Endothelial cell of umbilical vein (primary cell): ENCODE measurements around the gene ZNF79. TPM values are rescaled to one million over a fixed set of nuclear protein-coding genes. Genes with fewer than 3 reads are reported as not detected.

Experiments
- BruUV-seq: library from RNA; stranded (reverse); fragments of 400-500 nt; replicated peaks from 2 replicates; lab custom pipeline; 2021; lab: Mats Ljungman, UMichigan
- CTCF ChIA-PET: fragments of 300-600, 350-600 bp; sonication (Branson Sonifier 250); formaldehyde crosslinking; loops from one replicate; lab custom pipeline; 2021; ENCODE audit warnings: antibody characterized with exemption, inconsistent platforms; lab: Charles Lee
- POLR2A ChIA-PET: fragments of 300-600, 350-600 bp; sonication (Branson Sonifier 250); formaldehyde crosslinking; loops from one replicate; lab custom pipeline; 2021; ENCODE audit warnings: antibody characterized with exemption, inconsistent platforms; lab: Charles Lee
- DNase-seq: peaks from one replicate; pipeline ENCODE4 v3.0.0-alpha.2; 2011; ENCODE audit warnings: low read depth, low spot score
- FAIRE-seq: peaks from 2 replicates; lab custom pipeline; 2011; peaks lifted over from hg19 to GRCh38; lab: Jason Lieb, UNC
- H2AFZ ChIP-seq: 2 replicates; pipeline ENCODE4 v1.6.0; 2012; ENCODE audit warnings: low read depth, low read length, control low read depth, inconsistent platforms
- H3K27ac ChIP-seq: 2 replicates; pipeline ENCODE4 v1.5.1; 2011; ENCODE audit warnings: low read depth, mild to moderate bottlenecking, control low read depth, low read length, moderate library complexity; ENCODE audit not compliant: insufficient read depth
- H3K27me3 ChIP-seq, 2 experiments: 2 replicates each; pipeline versions ENCODE4 v1.6.0 to v1.6.1; 2011; ENCODE audit warnings: low read length in 2 of 2, mixed read lengths in 1 of 2; ENCODE audit not compliant: control insufficient read depth in 2 of 2, insufficient read depth in 2 of 2
- H3K36me3 ChIP-seq, 2 experiments: 2 replicates in 1 of 2; 3 replicates in 1 of 2; pipeline ENCODE4 v1.5.1; 2011; ENCODE audit warnings: low read length in 2 of 2, mild to moderate bottlenecking in 1 of 2, moderate library complexity in 1 of 2; ENCODE audit not compliant: control insufficient read depth in 2 of 2, insufficient read depth in 2 of 2; ENCODE audit errors: extremely low read depth in 1 of 2
- H3K4me1 ChIP-seq: 3 replicates; pipeline ENCODE4 v1.5.1; 2011; ENCODE audit warnings: mild to moderate bottlenecking, low read length; ENCODE audit not compliant: control insufficient read depth, insufficient read depth; ENCODE audit errors: extremely low read depth
- H3K4me2 ChIP-seq: 2 replicates; pipeline ENCODE4 v1.6.1; 2011; ENCODE audit warnings: low read length, control low read depth, mixed read lengths; ENCODE audit not compliant: insufficient read depth
- H3K4me3 ChIP-seq, 3 experiments: fragments of 200-600 bp in 1 of 3; sonication (generic), shearing (Covaris generic) in 1 of 3; replicated peaks in 1 of 3; 2 replicates each; pipeline ENCODE4 v1.5.1; 2011 to 2016; ENCODE audit warnings: control low read depth in 3 of 3, low read length in 3 of 3, mild to moderate bottlenecking in 2 of 3, inconsistent platforms in 1 of 3, low read depth in 1 of 3, moderate library complexity in 1 of 3; ENCODE audit not compliant: insufficient read depth in 1 of 3
- H3K79me2 ChIP-seq: 2 replicates; pipeline ENCODE4 v1.6.0; 2012; ENCODE audit warnings: low read length, inconsistent platforms; ENCODE audit not compliant: control insufficient read depth, insufficient read depth
- H3K9ac ChIP-seq: replicated peaks from 2 replicates; pipeline ENCODE3; 2011; ENCODE audit warnings: low read length, control low read depth; ENCODE audit not compliant: insufficient read depth; ENCODE audit errors: extremely low read depth
- H3K9me1 ChIP-seq: replicated peaks from 3 replicates; pipeline ENCODE4 v1.6.0; 2011; ENCODE audit warnings: mild to moderate bottlenecking, low read length; ENCODE audit not compliant: control insufficient read depth, insufficient read depth; ENCODE audit errors: extremely low read depth
- H3K9me3 ChIP-seq: replicated peaks from 2 replicates; pipeline ENCODE4 v1.5.1; 2012; ENCODE audit warnings: low read length, inconsistent platforms; ENCODE audit not compliant: control insufficient read depth, insufficient read depth
- H4K20me1 ChIP-seq: replicated peaks from 2 replicates; pipeline ENCODE3; 2011; ENCODE audit warnings: mild to moderate bottlenecking, low read length; ENCODE audit not compliant: control insufficient read depth, insufficient read depth; ENCODE audit errors: extremely low read depth
- EZH2 ChIP-seq: IDR thresholded peaks from 2 replicates; pipeline ENCODE4 v1.6.1; 2012; ENCODE audit warnings: borderline replicate concordance, low read depth, mild to moderate bottlenecking, moderate library complexity, low read length, inconsistent platforms; ENCODE audit not compliant: severe bottlenecking
- FOS ChIP-seq: IDR thresholded peaks from 2 replicates; pipeline ENCODE4 v1.6.1; 2011; ENCODE audit warnings: mild to moderate bottlenecking, low read length, moderate library complexity, borderline replicate concordance; ENCODE audit not compliant: insufficient read depth
- GATA2 ChIP-seq: IDR thresholded peaks from 2 replicates; pipeline ENCODE4 v1.7.0; 2011; ENCODE audit warnings: low read depth, mild to moderate bottlenecking, moderate library complexity, mixed read lengths, low read length; ENCODE audit not compliant: insufficient read length, insufficient read depth
- JUN ChIP-seq: IDR thresholded peaks from 2 replicates; pipeline ENCODE4 v1.6.1; 2011; ENCODE audit warnings: borderline replicate concordance, low read depth; ENCODE audit not compliant: insufficient read length, insufficient read depth
- MAX ChIP-seq: IDR thresholded peaks from 2 replicates; pipeline ENCODE4 v1.6.1; 2011; ENCODE audit not compliant: insufficient read depth, insufficient read length
- MYC ChIP-seq: IDR thresholded peaks from one replicate; pipeline ENCODE4 v1.6.1; 2011; ENCODE audit warnings: mild to moderate bottlenecking, low read depth, low read length
- POLR2A ChIP-seq: IDR thresholded peaks from 2 replicates; pipeline ENCODE4 v1.6.1; 2012; ENCODE audit warnings: low read depth, mild to moderate bottlenecking, control low read depth, low read length
- dilution Hi-C: fragments of 300-500 bp; cut with MboI; formaldehyde crosslinking; loops from one replicate; pipeline ENCODE4 v1.15.0; 2019; ENCODE audit warnings: low sequenced_read_pairs; ENCODE audit not compliant: extremely low pct_ligation_motif_present
- intact Hi-C: fragments of 100-400 bp; cut with micrococcal nuclease; formaldehyde crosslinking; loops from one replicate; pipeline ENCODE4 v1.10.0; 2022
- polyA plus RNA-seq, 4 experiments: library from polyadenylated mRNA; depleted of rRNA in 3 of 4; stranded (reverse) in 3 of 4; unstranded in 1 of 4; fragments of >200 nt; gene quantifications; 2 replicates each; pipeline versions ENCODE4 v1.2.1 to v1.2.3, GENCODE V29; 2011 to 2012; ENCODE audit warnings: missing spikeins in 1 of 4
- total RNA-seq: library from RNA; stranded (reverse); gene quantifications from 2 replicates; pipeline ENCODE4 v1.2.3, GENCODE V29; 2021
- TF ChIP-seq, protein P1 (sequence below), 2 donors: IDR thresholded peaks; 1 replicate in 1 of 2; 2 replicates in 1 of 2; pipeline ENCODE4 v1.5.1; 2011; ENCODE audit warnings: low read length in 2 of 2, mild to moderate bottlenecking in 2 of 2, moderate library complexity in 2 of 2, control low read depth in 1 of 2, inconsistent platforms in 1 of 2, low read depth in 1 of 2; ENCODE audit not compliant: insufficient read depth in 1 of 2; ENCODE audit errors: extremely low read depth in 1 of 2

Gene ZNF79
- total and polyA plus RNA-seq, 2 donors (not counting 3 experiments of a cell fraction or from before 2014, with no cell fraction given): 6.3 to 10.6 TPM

DNA sequence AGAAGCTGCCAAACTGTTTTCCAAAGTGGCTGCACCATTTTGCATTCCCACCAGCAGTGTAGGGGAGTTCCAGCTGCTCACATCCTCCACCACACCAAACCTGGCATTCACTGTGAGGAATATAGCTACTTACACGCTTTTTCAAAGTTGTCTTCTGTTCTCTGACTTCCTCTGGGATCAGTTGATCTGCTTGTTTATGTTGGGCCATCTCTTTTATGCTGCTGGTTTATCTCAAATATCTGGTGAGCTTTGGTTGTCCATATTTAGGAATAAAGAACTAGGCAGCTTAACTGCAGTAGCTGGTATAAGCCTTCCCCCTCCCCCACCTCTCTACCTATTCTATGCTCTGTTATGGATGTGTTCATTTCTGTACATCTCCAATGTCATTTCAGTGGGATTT is 8.5 kb upstream of the ZNF79 start:
- no peak overlapping the region for H3K4me2 ChIP-seq
- H3K4me3 ChIP-seq: no peak overlapping the region
- H3K4me1 ChIP-seq: no peaks in the 10 kb centered on the region
- no peak overlapping the region for H3K27ac ChIP-seq
- ChIA-PET POLR2A (no interaction called here), CTCF (interaction anchor here (0.9 to 1.2 kb wide), 3 partner anchors 8 to 475 kb away, joined by 3 to 4 read pairs (median 4); partner anchors contain the start of genes SLC2A8 and ZNF79)
- H3K27me3 ChIP-seq: no peaks in the 10 kb centered on the region
- dilution Hi-C loops (no loop called here), intact Hi-C loops (no loop called here)
- DNase-seq (no peak), FAIRE-seq (no peak)
- no peaks in the 10 kb centered on the region for H3K9me3 ChIP-seq
- H3K9ac ChIP-seq: no peak overlapping the region
- H3K9me1 ChIP-seq: no peaks in the 10 kb centered on the region
- no peaks in the 10 kb centered on the region for H3K36me3 ChIP-seq
- no peak overlapping the region for H2AFZ ChIP-seq
- no peaks in the 10 kb centered on the region for H3K79me2 ChIP-seq
- no peak for TF ChIP-seq MAX
- TF ChIP-seq EZH2: no peak
- no peak for TF ChIP-seq GATA2
- TF ChIP-seq, protein P1, sequence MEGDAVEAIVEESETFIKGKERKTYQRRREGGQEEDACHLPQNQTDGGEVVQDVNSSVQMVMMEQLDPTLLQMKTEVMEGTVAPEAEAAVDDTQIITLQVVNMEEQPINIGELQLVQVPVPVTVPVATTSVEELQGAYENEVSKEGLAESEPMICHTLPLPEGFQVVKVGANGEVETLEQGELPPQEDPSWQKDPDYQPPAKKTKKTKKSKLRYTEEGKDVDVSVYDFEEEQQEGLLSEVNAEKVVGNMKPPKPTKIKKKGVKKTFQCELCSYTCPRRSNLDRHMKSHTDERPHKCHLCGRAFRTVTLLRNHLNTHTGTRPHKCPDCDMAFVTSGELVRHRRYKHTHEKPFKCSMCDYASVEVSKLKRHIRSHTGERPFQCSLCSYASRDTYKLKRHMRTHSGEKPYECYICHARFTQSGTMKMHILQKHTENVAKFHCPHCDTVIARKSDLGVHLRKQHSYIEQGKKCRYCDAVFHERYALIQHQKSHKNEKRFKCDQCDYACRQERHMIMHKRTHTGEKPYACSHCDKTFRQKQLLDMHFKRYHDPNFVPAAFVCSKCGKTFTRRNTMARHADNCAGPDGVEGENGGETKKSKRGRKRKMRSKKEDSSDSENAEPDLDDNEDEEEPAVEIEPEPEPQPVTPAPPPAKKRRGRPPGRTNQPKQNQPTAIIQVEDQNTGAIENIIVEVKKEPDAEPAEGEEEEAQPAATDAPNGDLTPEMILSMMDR (IDR thresholded peaks at IDR 0.05; ENCODE audit: extremely low read depth in 1 of 2, insufficient read depth in 1 of 2, low read depth in 1 of 2, low read length in 2 of 2): no peak
- TF ChIP-seq MYC: no peak
- no peak for TF ChIP-seq FOS
- TF ChIP-seq JUN: no peak
- no peak for TF ChIP-seq POLR2A
- H4K20me1 ChIP-seq: no peaks in the 10 kb centered on the region
- no TSS peak for BruUV-seq
